ENCODE data around the gene NLRP10. TPM values are rescaled to one million over a fixed set of nuclear protein-coding genes. Genes with fewer than 3 reads are reported as not detected.

Gene NLRP10
- total RNA-seq, 1 experiment from 2014 or later: not detected

DNA sequence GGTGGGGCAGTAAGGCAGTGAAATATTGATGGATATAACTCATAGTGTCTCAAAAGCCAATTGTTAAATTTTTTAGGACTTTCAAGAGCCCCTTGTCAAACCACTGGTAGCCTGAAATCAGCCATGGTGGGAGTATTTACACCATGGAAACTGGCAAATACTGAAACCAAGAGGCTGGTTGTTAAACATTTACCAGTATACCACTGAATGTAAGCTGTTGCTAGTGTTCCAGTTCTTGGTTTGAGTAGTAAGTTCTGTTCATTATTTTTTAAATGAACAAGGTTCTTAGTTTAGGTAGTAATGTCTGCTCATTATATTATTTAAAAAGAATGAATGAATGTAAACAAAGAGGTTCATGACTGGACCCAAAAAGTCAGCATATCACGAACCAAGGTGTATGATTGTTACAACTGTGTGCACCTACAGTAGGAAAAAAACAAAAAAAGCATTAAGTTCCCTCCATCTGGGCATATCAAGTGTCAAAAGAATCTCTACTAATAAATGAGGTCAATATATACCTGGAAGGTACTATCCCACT lies 17.4 kb upstream of the NLRP10 start:
- DNase-seq (ENCODE audit: low read depth, low spot score): no peak
- in situ Hi-C loops (cut with HindIII; ENCODE audit: low pct_unique_long_range_greater_than_20kb, low sequenced_read_pairs): no loop called here

DNA sequence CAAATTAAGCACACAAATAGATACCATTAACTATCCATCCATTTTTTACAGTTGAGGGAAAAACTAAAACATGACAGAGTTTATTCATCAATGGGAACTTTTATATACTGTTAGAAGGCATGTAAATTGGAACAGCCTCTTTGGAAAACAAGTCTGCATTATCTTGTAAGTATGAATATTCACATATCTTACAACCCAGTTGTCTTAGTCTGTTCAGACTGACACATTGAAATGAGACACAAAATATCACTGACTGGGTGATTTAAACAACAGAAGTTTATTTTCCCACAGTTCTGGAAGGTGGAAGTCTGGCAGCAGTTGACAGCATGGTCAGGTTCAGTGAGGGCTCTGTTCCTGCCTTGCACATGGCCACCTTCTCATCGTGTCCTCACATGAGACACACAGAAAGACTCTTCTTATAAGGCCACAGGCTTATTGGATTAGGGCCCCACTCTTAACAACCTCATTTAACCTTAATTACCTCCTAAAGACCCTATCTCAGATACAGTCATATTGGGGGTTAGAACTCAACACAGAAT lies 16.4 kb upstream of the NLRP10 start:
- in situ Hi-C loops (cut with HindIII; ENCODE audit: low pct_unique_long_range_greater_than_20kb, low sequenced_read_pairs): no loop called here
- no peak for DNase-seq (ENCODE audit: low read depth, low spot score)

- in situ Hi-C loops (cut with HindIII; ENCODE audit: low pct_unique_long_range_greater_than_20kb, low sequenced_read_pairs): no loop called here
- DNase-seq (ENCODE audit: low read depth, low spot score): peak; percentile 26
Observed at GRCh38 chr11:7977232-7977917, 12.1 kb upstream of the NLRP10 start.

- DNase-seq (ENCODE audit: low read depth, low spot score): no peak
- in situ Hi-C loops (cut with HindIII; ENCODE audit: low pct_unique_long_range_greater_than_20kb, low sequenced_read_pairs): no loop called here
Observed at GRCh38 chr11:7974668-7975067, 9.4 kb upstream of the NLRP10 start.

DNA sequence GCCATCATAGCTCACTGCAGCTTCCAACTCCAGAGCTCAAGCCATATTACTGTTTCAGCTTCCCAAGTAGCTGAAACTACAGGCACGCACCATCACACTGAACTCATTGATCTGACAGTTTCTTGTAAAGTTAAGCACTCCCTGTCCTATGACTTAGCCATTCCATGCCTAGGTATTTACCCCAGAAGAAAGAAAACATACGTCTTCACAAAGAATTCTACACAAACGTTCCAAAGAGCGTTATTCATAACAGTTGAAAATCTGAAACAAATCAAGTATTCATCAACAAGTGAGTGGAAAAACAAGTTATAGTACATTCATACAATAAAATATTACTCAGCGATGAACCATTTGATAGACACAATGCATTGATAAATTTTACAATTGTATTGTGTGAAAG lies 7.8 kb upstream of the NLRP10 start:
- DNase-seq (ENCODE audit: low read depth, low spot score): peak; percentile 82
- in situ Hi-C loops (cut with HindIII; ENCODE audit: low pct_unique_long_range_greater_than_20kb, low sequenced_read_pairs): no loop called here

DNA sequence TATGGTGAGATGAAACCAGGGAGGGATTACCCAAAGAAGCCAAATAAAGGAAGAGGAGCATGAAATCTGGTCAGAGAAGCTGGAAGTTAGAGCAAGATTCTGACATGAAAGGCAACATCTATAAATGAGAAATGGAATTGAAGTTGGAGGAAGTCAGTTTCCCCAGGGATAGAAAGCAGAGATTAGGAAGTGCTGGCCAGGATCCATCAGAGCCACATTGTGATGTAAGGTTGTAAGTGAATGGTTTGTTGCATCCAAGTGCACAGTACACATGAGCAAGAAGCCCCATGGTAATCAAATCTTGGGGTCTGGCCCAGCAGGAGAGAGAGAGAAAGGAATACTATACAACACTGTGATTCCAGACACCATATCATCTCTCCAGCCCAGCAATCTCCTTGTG lies 6.6 kb upstream of the NLRP10 start:
- DNase-seq (ENCODE audit: low read depth, low spot score): no peak
- in situ Hi-C loops (cut with HindIII; ENCODE audit: low pct_unique_long_range_greater_than_20kb, low sequenced_read_pairs): no loop called here

DNA sequence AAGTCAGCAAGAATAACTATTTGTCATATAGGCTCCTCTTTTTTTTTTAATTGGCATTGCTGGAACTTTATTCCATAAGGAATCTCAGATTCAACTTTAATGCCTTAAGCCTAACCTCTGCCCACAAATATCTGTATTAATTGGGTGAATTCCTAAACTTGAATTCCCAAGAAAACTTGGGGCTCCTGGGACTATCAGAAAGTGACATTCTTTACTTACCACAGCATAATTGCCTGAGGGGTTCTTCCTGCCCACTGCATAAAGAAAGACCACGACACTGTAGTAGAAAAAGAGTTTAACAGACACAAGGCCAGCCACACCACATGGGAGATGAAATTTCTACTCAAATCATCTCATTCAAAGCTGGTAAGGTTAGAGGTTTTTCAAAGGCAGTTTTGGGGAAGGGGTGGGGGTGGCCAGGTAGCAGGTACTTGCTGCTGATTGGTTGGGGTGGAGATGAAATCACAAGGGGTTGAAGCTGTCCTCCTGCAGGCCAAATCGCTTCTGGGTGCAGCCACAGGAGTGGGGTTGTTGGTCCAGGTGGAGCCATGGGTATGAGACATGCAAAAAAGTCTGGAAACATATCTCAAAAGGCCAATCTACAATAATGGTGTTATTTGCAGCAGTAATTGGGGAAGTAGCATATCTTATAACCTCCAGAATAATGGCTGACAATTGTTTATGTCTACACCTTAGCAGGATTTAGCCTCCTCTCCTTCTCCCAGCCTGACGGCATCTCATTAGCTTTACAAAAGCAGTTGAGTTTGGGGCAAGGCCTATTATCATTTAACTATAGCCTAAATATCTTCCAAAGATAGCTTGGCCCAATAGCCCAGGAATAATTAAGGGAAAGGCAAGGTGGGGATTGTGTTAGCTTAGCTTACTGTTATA lies 4.8 kb upstream of the NLRP10 start:
- in situ Hi-C loops (cut with HindIII; ENCODE audit: low pct_unique_long_range_greater_than_20kb, low sequenced_read_pairs): no loop called here
- no peak for DNase-seq (ENCODE audit: low read depth, low spot score)

GRCh38 chr11:7968686-7969085 lies 3.4 kb upstream of the NLRP10 start:
- in situ Hi-C loops (cut with HindIII; ENCODE audit: low pct_unique_long_range_greater_than_20kb, low sequenced_read_pairs): no loop called here
- DNase-seq (ENCODE audit: low read depth, low spot score): no peak

GRCh38 chr11:7967826-7968225 lies 2.6 kb upstream of the NLRP10 start:
- in situ Hi-C loops (cut with HindIII; ENCODE audit: low pct_unique_long_range_greater_than_20kb, low sequenced_read_pairs): no loop called here
- DNase-seq (ENCODE audit: low read depth, low spot score): no peak

DNA sequence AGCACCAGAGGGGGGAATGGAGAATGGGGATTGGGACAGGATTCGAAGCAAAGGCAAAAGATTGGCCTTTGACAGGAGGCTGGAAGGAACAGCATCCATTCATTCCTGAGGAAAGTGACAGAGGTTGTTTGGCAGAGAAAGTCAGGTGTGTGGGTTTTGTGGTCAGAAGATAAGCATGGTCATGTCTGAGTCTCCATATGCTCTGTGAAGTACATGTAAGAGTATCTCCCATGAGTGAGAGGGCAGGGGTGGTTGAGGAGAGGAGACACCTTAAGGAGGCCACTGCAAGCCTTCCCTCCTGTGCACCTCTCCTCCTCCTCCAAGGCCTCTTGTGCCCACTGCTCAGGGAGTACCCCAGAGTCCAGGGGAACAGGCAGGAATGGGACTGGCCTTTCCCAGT lies 1.9 kb upstream of the NLRP10 start:
- no peak for DNase-seq (ENCODE audit: low read depth, low spot score)
- in situ Hi-C loops (cut with HindIII; ENCODE audit: low pct_unique_long_range_greater_than_20kb, low sequenced_read_pairs): no loop called here

GRCh38 chr11:7964873-7965272 lies 374 bp downstream of the NLRP10 start:
- in situ Hi-C loops (cut with HindIII; ENCODE audit: low pct_unique_long_range_greater_than_20kb, low sequenced_read_pairs): no loop called here
- DNase-seq (ENCODE audit: low read depth, low spot score): no peak

DNA sequence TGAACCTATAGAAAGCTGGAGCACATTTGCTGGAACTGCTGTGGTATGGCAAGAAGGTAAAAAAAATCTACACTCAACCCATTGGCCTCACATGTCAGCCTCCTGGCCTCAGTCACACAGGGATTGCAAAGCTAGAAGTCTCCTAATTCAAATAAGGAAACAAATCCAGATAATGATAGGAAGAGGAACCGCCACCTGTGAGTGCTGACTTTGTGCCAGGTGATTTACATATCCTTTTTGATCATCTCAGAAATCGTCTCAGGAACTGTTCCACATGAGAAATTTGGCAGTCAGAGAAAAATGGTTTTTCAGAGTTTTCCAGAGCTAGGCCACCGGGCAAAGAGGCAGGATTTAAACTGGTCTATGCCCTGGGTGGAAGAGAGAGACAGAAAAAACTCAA lies 986 bp downstream of the NLRP10 start:
- in situ Hi-C loops (cut with HindIII; ENCODE audit: low pct_unique_long_range_greater_than_20kb, low sequenced_read_pairs): no loop called here
- DNase-seq (ENCODE audit: low read depth, low spot score): no peak

- no peak for DNase-seq (ENCODE audit: low read depth, low spot score)
- in situ Hi-C loops (cut with HindIII; ENCODE audit: low pct_unique_long_range_greater_than_20kb, low sequenced_read_pairs): no loop called here
Observed at GRCh38 chr11:7955191-7955590, 10.1 kb downstream of the NLRP10 start.

GRCh38 chr11:7949934-7950333 lies 15.3 kb downstream of the NLRP10 start:
- no peak for DNase-seq (ENCODE audit: low read depth, low spot score)
- in situ Hi-C loops (cut with HindIII; ENCODE audit: low pct_unique_long_range_greater_than_20kb, low sequenced_read_pairs): no loop called here

- DNase-seq (ENCODE audit: low read depth, low spot score): no peak
- in situ Hi-C loops (cut with HindIII; ENCODE audit: low pct_unique_long_range_greater_than_20kb, low sequenced_read_pairs): no loop called here
Observed at GRCh38 chr11:7944123-7944522, 21.1 kb downstream of the NLRP10 start.

DNA sequence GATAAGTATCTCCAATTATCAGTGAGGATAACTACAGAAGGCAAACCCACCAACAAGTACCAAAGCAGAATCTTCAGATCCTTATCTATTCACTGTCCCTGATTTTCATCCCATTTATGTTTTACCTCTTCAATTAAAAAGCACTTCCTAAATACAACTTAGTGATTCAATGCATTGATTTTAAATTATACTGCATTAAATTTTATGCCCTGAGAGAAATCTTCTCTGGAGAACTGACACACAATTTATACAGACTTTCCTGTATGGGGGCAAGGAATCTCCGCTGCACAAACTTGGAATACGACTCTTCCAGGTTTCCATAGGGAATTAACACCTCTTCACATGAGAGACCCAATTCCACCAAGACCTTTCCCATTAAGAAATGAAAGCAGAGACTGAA lies 23.6 kb downstream of the NLRP10 start, which contains the start of gene OR10A3:
TSS of gene OR10A3 (minus strand) at position 101 of the 400 bp plus-strand sequence. CDS start 2,188 bp downstream, outside the sequence.
- in situ Hi-C loops (cut with HindIII; ENCODE audit: low pct_unique_long_range_greater_than_20kb, low sequenced_read_pairs): no loop called here
- no peak for DNase-seq (ENCODE audit: low read depth, low spot score)

DNA sequence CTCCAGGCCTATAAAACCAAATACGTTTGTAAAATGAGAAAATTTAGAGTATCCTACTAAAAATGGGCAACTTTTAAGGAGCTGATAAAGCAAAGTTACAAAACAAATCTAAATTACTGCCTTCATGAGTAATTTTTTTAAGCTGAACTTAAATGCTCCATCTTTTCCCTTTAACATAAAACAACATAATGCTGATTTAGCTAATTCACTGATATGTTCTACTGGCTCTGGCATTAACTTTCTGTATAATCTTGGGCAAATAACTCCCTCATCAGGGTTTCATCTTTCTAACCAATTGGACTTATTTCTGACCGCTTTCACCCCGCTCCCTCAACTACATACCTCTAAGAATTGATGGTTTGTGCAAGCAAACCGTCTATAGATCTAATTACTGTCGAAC lies 24.1 kb downstream of the NLRP10 start:
- in situ Hi-C loops (cut with HindIII; ENCODE audit: low pct_unique_long_range_greater_than_20kb, low sequenced_read_pairs): no loop called here
- DNase-seq (ENCODE audit: low read depth, low spot score): no peak

- in situ Hi-C loops (cut with HindIII; ENCODE audit: low pct_unique_long_range_greater_than_20kb, low sequenced_read_pairs): no loop called here
- DNase-seq (ENCODE audit: low read depth, low spot score): no peak
Observed at GRCh38 chr11:7936615-7937014, 28.6 kb downstream of the NLRP10 start.

All from SK-MEL-5 (cell line).